Heart left ventricle (tissue), 13 donors: ENCODE data around the gene C17orf78.
"Not testable (repeated sequence)": the region's sequence is repeated elsewhere in the genome, so short reads cannot be mapped to it uniquely, and the experiment has no call there.

ENCODE experiments used
- POLR2A ChIP-seq, 2 donors: fragments of 450-650 bp; IDR thresholded peaks; one replicate each; pipeline ENCODE4 v1.6.1; 2017; ENCODE audit warnings: antibody characterized with exemption in 2 of 2, mild to moderate bottlenecking in 2 of 2, moderate library complexity in 2 of 2
- TF ChIP-seq, protein P1 (sequence below), 12 donors: fragments of 200-600 bp; sonication (generic) in 4 of 12; IDR thresholded peaks; one replicate each; pipeline versions ENCODE4 v1.5.0 to v1.8.0; 2018 to 2022; ENCODE audit warnings: antibody characterized with exemption in 12 of 12, mild to moderate bottlenecking in 5 of 12
- donor health status: ischemic (EF 13 %, LVEDD 7.1; RV severe dilation, severe dysfunction).
- donor health status: DM: no; HTN: yes; CAD: no.
- donor health status: DM: no; HTN: no; CAD: no.
- donor health status: ischemic (EF 25% LVEDD 6.9; RV normal size, moderate dysfunction).
- donor health status: ischemic (EF 25% LVEDD 5.7; RV mildly dilated, moderate dysfunction).
- donor health status: ischemic (EF 35%, LVEDD 5.7; RV mildly dilated, moderate dysfunction).
- donor health status: nonischemic (EF 11% LVEDD 7.7; RV severe dilation, severe dysfunction).
- donor health status: DM: yes; HTN: yes; CAD: no.
- donor health status: PGD.
- donor health status: ischemic (EF 29% LVEDD 5.4; RV normal size, mild dysfunction).
- donor health status: nonischemic (EF 23%, LVEDD 6.1; RV moderate dilation, normal function).

DNA sequence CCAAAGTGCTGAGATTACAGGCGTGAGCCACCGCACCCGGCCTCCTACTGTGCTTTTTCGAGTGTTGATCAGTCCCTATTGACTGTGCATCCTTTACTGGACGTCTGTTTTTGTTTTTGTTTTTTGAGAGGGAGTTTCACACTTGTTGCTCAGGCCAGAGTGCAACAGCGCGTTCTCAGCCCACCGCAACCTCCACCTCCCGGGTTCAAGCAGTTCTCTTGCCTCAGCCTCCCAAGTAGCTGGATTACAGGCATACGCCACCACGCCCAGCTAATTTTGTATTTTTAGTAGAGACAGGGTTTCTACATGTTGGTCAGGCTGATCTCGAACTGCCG, 32.3 kb downstream of the C17orf78 start:
- TF ChIP-seq, protein P1, sequence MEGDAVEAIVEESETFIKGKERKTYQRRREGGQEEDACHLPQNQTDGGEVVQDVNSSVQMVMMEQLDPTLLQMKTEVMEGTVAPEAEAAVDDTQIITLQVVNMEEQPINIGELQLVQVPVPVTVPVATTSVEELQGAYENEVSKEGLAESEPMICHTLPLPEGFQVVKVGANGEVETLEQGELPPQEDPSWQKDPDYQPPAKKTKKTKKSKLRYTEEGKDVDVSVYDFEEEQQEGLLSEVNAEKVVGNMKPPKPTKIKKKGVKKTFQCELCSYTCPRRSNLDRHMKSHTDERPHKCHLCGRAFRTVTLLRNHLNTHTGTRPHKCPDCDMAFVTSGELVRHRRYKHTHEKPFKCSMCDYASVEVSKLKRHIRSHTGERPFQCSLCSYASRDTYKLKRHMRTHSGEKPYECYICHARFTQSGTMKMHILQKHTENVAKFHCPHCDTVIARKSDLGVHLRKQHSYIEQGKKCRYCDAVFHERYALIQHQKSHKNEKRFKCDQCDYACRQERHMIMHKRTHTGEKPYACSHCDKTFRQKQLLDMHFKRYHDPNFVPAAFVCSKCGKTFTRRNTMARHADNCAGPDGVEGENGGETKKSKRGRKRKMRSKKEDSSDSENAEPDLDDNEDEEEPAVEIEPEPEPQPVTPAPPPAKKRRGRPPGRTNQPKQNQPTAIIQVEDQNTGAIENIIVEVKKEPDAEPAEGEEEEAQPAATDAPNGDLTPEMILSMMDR (IDR thresholded peaks at IDR 0.05), result not testable (repeated sequence)
- not testable (repeated sequence) for TF ChIP-seq POLR2A (IDR thresholded peaks at IDR 0.05)
